Fibroblast of villous mesenchyme (primary cell): ENCODE data around the gene CNTRL. TPM values are rescaled to one million over a fixed set of nuclear protein-coding genes. Genes with fewer than 3 reads are reported as not detected.
A peak's percentile ranks its signal among the peaks of the same experiment; 100 is the strongest.

Source experiments
- DNase-seq: peaks from one replicate; pipeline ENCODE4 v3.0.0-alpha.2; 2010; ENCODE audit warnings: low read depth
- H3K4me3 ChIP-seq: 2 replicates; pipeline ENCODE4 v1.5.1; 2011; ENCODE audit warnings: low read depth, mild to moderate bottlenecking, low read length
- CTCF ChIP-seq: IDR thresholded peaks from 2 replicates; pipeline ENCODE4 v1.5.1; 2012; ENCODE audit warnings: low read depth, mild to moderate bottlenecking, low read length; ENCODE audit not compliant: insufficient read depth
- total RNA-seq: library from RNA; depleted of rRNA; stranded (reverse); fragments of >200 nt; gene quantifications from 2 replicates; pipeline ENCODE4 v1.2.3, GENCODE V29; 2012

Gene CNTRL
- total RNA-seq, 1 donor: 6.5 TPM

DNA sequence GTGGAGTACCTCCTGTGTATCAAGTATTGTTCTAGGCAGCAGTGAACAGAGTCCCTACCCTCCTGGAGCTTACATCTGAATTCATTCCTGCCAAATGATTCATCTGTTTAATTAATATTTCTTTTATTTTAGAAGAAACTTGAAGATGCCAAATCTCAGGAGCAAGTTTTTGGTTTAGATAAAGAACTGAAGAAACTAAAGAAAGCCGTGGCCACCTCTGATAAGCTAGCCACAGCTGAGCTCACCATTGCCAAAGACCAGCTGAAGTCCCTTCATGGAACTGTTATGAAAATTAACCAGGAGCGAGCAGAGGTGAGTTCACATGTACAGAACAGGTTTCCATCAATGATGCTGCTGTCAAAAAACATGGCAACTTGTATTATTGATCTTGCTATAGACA, 69.0 kb downstream of the CNTRL start:
- no peak overlapping the region for H3K4me3 ChIP-seq
- TF ChIP-seq CTCF: no peak
- DNase-seq: no peak

DNA sequence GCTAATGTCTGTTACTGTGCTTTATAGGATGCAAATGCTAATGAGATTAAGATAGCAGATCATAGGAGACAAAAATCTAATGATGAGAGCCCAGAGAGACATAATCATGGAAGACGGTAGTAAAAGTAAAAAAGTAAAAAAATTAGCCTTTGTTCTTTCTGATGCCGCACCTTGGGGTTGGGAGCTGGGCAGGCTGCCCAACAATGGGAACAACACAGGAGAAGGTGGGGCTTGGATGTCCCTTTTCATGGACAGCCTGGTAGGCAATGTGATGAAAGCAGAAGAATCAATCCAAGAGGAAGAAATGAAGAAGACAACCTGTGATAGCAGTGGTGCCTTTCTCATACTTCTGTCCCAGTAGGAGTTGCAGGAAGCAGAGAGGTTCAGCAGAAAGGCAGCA, 69.7 kb downstream of the CNTRL start:
- no peak overlapping the region for H3K4me3 ChIP-seq
- DNase-seq: no peak
- TF ChIP-seq CTCF: no peak

DNA sequence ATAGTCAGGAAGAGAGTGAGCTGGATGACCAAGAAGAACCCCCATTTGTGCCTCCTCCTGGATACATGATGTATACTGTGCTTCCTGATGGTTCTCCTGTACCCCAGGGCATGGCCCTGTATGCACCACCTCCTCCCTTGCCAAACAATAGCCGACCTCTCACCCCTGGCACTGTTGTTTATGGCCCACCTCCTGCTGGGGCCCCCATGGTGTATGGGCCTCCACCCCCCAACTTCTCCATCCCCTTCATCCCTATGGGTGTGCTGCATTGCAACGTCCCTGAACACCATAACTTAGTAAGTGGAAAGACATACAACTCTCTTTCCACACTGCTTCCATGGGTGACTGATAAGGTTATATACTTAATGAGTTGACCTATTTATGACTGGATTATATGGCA, 75.4 kb downstream of the CNTRL start:
- TF ChIP-seq CTCF: no peak
- no peak overlapping the region for H3K4me3 ChIP-seq

DNA sequence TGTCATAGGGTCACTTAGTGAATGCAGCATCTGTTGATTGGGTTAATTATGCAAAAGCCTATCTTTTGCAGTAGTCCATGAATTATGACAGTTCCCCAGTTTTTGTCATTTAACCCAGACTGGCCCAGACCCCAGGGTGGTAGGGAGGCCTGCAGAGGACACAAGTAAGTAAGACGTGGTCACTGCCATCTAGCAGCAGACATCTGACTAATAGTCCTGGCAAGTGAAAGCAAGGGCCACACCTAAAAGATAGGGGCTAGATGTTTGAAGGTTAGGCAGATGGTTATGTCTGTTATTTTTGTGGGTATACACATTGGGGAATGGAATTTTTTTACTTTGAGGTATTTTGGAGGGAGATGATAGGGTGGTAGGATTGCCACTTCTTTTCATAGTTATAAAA, 78.9 kb downstream of the CNTRL start:
- no peak for DNase-seq
- TF ChIP-seq CTCF: no peak
- H3K4me3 ChIP-seq: no peak overlapping the region

More for the DNA sequence above, 75.4 kb downstream of the CNTRL start:
- no peak for DNase-seq

DNA sequence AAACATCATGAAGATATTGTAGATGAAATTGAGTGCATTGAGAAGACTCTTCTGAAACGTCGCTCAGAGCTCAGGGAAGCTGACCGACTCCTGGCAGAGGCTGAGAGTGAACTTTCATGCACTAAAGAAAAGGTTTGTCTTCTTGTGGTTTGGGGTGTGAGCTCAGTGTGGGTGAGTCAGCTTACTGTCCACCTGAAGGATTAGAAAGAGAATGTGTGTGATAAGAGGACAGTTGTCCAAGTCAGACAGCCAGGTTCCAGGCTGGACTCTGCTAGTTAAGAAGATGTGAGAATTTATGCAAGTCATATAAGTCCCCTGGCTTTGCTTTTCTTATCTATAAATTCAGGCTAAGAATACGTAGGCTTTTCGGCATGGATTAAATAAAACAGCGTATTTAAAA, 80.0 kb downstream of the CNTRL start:
- TF ChIP-seq CTCF: no peak
- peak; percentile 37 for DNase-seq
- H3K4me3 ChIP-seq: no peak overlapping the region

GRCh38 chr9:121156263-121156731, 81.5 kb downstream of the CNTRL start:
- TF ChIP-seq CTCF: no peak

DNA sequence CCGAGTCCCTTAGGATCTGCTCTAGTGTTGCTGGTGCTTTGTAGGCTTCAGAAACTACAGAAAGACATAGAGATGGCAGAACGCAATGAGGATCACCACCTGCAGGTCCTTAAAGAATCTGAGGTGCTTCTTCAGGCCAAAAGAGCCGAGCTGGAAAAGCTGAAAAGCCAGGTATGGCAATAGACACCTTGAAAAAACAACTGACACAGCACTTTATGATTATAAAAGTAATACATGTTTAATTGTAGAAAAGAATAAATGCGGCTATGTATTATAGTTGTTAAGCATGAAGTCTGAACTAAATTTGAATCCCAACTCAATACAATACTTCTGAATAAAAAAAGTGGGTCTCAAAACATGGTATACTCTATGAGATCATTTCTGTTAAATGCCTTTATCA, 83.2 kb downstream of the CNTRL start:
- H3K4me3 ChIP-seq: no peak overlapping the region
- DNase-seq: no peak
- TF ChIP-seq CTCF: no peak

More at GRCh38 chr9:121156263-121156731, 81.5 kb downstream of the CNTRL start:
- no peak overlapping the region for H3K4me3 ChIP-seq
- peak; percentile 56 for DNase-seq
